Prostate gland (tissue), 2 donors: ENCODE data around the gene CTSD.

Source experiments
- POLR2A ChIP-seq: fragments of 450-650 bp; IDR thresholded peaks from one replicate; pipeline ENCODE4 v1.6.1; 2016; ENCODE audit warnings: antibody characterized with exemption, mild to moderate bottlenecking
- POLR2AphosphoS5 ChIP-seq: sonication (generic); formaldehyde crosslinking; IDR thresholded peaks from one replicate; pipeline ENCODE4 v1.6.1; 2017; ENCODE audit warnings: antibody characterized with exemption
- TF ChIP-seq, protein P1 (sequence below), 4 experiments: fragments of 200-600 bp in 2 of 4; fragments of 450-650 bp in 2 of 4; sonication (generic) in 2 of 4; IDR thresholded peaks; 1 replicate in 3 of 4; 2 replicates in 1 of 4; pipeline ENCODE4 v1.5.1; 2016 to 2019; ENCODE audit warnings: antibody characterized with exemption in 4 of 4, mild to moderate bottlenecking in 2 of 4, moderate library complexity in 2 of 4

DNA sequence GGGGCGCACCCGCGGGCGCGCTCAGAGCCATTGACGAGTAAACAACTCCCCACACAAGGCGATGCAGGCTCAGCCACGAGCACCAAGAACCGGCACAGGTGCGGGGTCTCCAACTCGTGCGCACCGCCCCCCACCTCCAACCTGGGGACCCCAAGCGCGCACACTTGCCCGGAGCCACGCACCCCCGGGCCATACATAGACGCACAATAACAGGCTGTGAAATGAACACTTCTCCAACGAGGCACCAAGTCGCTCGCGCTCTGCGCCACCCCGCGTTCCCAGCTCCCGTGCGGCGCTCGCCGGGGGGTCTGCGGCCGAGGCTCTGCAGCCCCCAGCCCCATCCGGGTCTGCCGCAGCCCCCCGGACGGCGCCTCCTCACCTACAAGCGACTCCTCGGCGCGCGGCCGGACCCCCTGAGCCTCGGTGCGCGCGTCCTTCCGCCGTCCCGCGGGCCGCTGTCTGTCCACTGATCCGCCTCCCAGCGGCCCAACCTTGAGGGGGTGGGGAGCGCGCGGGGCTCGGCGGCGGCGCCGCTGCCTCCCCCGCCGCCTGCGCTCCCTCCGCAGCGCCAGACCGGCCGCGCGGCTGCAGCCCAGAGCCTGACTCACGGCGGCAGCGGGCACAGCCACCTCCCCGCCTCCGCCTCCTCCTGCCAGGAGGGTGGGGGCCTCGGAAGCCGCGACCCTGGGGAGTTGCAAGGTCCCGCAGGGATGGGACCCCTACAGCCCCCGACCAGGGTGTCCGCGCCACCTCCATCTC, 14.9 kb downstream of the CTSD start:
- TF ChIP-seq, protein P1, sequence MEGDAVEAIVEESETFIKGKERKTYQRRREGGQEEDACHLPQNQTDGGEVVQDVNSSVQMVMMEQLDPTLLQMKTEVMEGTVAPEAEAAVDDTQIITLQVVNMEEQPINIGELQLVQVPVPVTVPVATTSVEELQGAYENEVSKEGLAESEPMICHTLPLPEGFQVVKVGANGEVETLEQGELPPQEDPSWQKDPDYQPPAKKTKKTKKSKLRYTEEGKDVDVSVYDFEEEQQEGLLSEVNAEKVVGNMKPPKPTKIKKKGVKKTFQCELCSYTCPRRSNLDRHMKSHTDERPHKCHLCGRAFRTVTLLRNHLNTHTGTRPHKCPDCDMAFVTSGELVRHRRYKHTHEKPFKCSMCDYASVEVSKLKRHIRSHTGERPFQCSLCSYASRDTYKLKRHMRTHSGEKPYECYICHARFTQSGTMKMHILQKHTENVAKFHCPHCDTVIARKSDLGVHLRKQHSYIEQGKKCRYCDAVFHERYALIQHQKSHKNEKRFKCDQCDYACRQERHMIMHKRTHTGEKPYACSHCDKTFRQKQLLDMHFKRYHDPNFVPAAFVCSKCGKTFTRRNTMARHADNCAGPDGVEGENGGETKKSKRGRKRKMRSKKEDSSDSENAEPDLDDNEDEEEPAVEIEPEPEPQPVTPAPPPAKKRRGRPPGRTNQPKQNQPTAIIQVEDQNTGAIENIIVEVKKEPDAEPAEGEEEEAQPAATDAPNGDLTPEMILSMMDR (IDR thresholded peaks at IDR 0.05), result no peak
- TF ChIP-seq POLR2AphosphoS5, result no peak
- peak; percentile 42 for TF ChIP-seq POLR2A
